Measurements from ENCODE around the gene SCAMP4.

Gene SCAMP4

DNA sequence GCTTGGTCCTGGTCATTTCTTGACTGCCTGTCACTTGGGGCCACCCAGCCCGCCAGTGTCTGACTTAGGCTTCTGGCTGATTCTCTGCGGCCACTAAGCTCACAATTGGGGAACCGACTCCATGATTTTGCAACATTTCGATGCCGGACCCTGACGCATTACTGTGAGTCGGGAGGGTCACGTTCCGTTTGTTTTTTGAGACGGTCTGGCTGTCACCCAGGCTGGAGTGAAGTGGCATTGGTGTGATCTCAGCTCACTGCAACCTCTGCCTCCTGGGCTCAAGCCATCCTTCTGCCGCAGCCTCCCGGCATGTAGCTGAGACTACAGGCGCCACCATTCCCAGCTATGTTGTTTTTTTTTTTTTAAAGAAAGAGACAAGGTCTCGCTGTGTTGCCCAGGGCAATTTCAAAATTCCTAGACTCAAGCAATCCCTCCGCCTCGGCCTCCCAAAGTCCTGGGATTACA, 3.2 kb upstream of the SCAMP4 start:
- Histone ChIP-seq H3K4me1 (ENCODE audit: control insufficient read depth, insufficient read depth, low read length) (no peaks in the 10 kb centered on the region; the same call in 1 of the 2 replicates), H3K36me3 (ENCODE audit: control insufficient read depth in 2 of 2, insufficient read depth in 1 of 2, low read length in 2 of 2) (no peaks in the 10 kb centered on the region; a peak in 1 of 3 replicates), H3K9me3 (ENCODE audit: control insufficient read depth, insufficient read depth, low read depth, low read length) (no peaks in the 10 kb centered on the region), H3K4me3 (ENCODE audit: low read depth, low read length) (no peak overlapping the region), H3K27ac (ENCODE audit: extremely low read depth, low read depth, low read length) (no peak overlapping the region)
- ChIA-PET POLR2A (interaction anchor here (0.9 kb wide), 1 partner anchor 17 kb away, joined by 3 read pairs; the partner anchor contains the start of gene ABHD17A), CTCF (interaction anchor here (0.6 kb wide), 2 partner anchors 49 to 641 kb away, joined by 4 read pairs; no protein-coding TSS in a partner anchor)
- no peak for TF ChIP-seq ZNF157 (tag by site-specific recombination; IDR thresholded peaks at IDR 0.05)
- no peak for TF ChIP-seq MEIS1 (CRISPR knock-in tag; IDR thresholded peaks at IDR 0.05; ENCODE audit: borderline replicate concordance)
- TF ChIP-seq ZNF670 (tag by site-specific recombination; IDR thresholded peaks at IDR 0.05; ENCODE audit: low read depth): no peak
- no peak for TF ChIP-seq ZNF146 (tag by site-specific recombination; IDR thresholded peaks at IDR 0.05)
- TF ChIP-seq, protein P1, sequence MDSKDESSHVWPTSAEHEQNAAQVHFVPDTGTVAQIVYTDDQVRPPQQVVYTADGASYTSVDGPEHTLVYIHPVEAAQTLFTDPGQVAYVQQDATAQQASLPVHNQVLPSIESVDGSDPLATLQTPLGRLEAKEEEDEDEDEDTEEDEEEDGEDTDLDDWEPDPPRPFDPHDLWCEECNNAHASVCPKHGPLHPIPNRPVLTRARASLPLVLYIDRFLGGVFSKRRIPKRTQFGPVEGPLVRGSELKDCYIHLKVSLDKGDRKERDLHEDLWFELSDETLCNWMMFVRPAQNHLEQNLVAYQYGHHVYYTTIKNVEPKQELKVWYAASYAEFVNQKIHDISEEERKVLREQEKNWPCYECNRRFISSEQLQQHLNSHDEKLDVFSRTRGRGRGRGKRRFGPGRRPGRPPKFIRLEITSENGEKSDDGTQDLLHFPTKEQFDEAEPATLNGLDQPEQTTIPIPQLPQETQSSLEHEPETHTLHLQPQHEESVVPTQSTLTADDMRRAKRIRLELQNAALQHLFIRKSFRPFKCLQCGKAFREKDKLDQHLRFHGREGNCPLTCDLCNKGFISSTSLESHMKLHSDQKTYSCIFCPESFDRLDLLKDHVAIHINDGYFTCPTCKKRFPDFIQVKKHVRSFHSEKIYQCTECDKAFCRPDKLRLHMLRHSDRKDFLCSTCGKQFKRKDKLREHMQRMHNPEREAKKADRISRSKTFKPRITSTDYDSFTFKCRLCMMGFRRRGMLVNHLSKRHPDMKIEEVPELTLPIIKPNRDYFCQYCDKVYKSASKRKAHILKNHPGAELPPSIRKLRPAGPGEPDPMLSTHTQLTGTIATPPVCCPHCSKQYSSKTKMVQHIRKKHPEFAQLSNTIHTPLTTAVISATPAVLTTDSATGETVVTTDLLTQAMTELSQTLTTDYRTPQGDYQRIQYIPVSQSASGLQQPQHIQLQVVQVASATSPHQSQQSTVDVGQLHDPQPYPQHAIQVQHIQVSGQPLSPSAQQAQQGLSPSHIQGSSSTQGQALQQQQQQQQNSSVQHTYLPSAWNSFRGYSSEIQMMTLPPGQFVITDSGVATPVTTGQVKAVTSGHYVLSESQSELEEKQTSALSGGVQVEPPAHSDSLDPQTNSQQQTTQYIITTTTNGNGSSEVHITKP (tag by site-specific recombination; IDR thresholded peaks at IDR 0.05): no peak
- TF ChIP-seq ZBTB8A (tag by site-specific recombination; IDR thresholded peaks at IDR 0.05): no peak
- TF ChIP-seq, protein P2, sequence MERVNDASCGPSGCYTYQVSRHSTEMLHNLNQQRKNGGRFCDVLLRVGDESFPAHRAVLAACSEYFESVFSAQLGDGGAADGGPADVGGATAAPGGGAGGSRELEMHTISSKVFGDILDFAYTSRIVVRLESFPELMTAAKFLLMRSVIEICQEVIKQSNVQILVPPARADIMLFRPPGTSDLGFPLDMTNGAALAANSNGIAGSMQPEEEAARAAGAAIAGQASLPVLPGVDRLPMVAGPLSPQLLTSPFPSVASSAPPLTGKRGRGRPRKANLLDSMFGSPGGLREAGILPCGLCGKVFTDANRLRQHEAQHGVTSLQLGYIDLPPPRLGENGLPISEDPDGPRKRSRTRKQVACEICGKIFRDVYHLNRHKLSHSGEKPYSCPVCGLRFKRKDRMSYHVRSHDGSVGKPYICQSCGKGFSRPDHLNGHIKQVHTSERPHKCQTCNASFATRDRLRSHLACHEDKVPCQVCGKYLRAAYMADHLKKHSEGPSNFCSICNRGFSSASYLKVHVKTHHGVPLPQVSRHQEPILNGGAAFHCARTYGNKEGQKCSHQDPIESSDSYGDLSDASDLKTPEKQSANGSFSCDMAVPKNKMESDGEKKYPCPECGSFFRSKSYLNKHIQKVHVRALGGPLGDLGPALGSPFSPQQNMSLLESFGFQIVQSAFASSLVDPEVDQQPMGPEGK (tag by site-specific recombination; IDR thresholded peaks at IDR 0.05): no peak

DNA sequence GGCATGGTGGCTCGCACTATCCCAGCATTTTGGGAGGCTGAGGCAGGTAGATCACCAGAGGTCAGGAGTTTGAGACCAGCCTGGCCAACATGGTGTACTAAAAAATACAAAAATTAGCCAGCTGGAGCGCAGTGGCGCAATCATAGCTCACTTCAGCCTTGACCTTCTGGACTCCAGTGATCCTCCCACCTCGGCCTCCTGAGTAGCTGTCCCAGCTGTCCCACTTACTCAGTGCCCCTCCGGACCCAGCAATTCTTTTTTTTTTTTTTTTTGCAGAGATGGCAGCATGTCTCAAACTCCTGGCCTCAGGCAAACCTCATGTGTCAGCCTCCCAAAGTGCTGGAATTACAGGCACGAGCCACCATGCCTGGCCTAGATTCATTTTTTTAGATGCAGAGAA, 2.3 kb upstream of the SCAMP4 start:
- no peak overlapping the region for H3K27ac ChIP-seq (ENCODE audit: extremely low read depth, low read depth, low read length)
- CTCF ChIA-PET: interaction anchor here (0.6 kb wide), 2 partner anchors 48 to 615 kb away, joined by 3 to 4 read pairs; no protein-coding TSS in a partner anchor
- TF ChIP-seq ZNF26 (tag by site-specific recombination; IDR thresholded peaks at IDR 0.05) (no peak), EGR2 (tag by site-specific recombination; IDR thresholded peaks at IDR 0.05; ENCODE audit: low read depth) (no peak), ZNF791 (tag by site-specific recombination; IDR thresholded peaks at IDR 0.05) (no peak), ZNF580 (tag by site-specific recombination; IDR thresholded peaks at IDR 0.05) (no peak), REPIN1 (tag by site-specific recombination; IDR thresholded peaks at IDR 0.05; ENCODE audit: low read depth) (no peak), RBAK (tag by site-specific recombination; IDR thresholded peaks at IDR 0.05) (no peak), ZNF280D (tag by site-specific recombination; IDR thresholded peaks at IDR 0.05) (no peak), ZNF266 (tag by site-specific recombination; IDR thresholded peaks at IDR 0.05; ENCODE audit: low read depth) (no peak), KLF10 (tag by site-specific recombination; IDR thresholded peaks at IDR 0.05) (no peak), ZNF391 (tag by site-specific recombination; IDR thresholded peaks at IDR 0.05; ENCODE audit: borderline replicate concordance, low read depth) (no peak)
- TF ChIP-seq, protein P3, sequence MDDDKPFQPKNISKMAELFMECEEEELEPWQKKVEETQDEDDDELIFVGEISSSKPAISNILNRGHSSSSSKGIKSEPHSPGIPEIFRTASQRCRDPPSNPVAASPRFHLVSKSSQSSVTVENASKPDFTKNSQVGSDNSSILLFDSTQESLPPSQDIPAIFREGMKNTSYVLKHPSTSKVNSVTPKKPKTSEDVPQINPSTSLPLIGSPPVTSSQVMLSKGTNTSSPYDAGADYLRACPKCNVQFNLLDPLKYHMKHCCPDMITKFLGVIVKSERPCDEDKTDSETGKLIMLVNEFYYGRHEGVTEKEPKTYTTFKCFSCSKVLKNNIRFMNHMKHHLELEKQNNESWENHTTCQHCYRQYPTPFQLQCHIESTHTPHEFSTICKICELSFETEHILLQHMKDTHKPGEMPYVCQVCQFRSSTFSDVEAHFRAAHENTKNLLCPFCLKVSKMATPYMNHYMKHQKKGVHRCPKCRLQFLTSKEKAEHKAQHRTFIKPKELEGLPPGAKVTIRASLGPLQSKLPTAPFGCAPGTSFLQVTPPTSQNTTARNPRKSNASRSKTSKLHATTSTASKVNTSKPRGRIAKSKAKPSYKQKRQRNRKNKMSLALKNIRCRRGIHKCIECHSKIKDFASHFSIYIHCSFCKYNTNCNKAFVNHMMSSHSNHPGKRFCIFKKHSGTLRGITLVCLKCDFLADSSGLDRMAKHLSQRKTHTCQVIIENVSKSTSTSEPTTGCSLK (tag by site-specific recombination; IDR thresholded peaks at IDR 0.05): no peak

More for the DNA sequence above, 2.3 kb upstream of the SCAMP4 start:
- POLR2A ChIA-PET: no interaction called here
- H3K9me3 ChIP-seq (ENCODE audit: control insufficient read depth, insufficient read depth, low read depth, low read length): no peaks in the 10 kb centered on the region
- no peak overlapping the region for H3K4me3 ChIP-seq (ENCODE audit: low read depth, low read length)
- peaks cover 0 to 8% of the 10 kb centered on the region in 2 experiments; a peak in 2 of 3 replicates for H3K36me3 ChIP-seq (ENCODE audit: control insufficient read depth in 2 of 2, insufficient read depth in 1 of 2, low read length in 2 of 2)
- H3K4me1 ChIP-seq (ENCODE audit: control insufficient read depth, insufficient read depth, low read length): peaks cover 2% of the 10 kb centered on the region; the same call in 1 of the 2 replicates

Measured in HEK293 (cell line).